Naive thymus-derived CD4-positive, alpha-beta T cell (primary cell): Measurements from ENCODE around the gene CAMK2D. TPM values are rescaled to one million over a fixed set of nuclear protein-coding genes. Genes with fewer than 3 reads are reported as not detected.

Source experiments
- ATAC-seq: fragments of 150-1000 bp; cut with Tn5 transposase; 2 replicates; pipeline ENCODE4 v1.10.0; 2021; ENCODE audit warnings: mild to moderate bottlenecking, moderate library complexity
- CTCF ChIA-PET: fragments of 350-600 bp; sonication (Branson Sonifier 250); formaldehyde crosslinking; loops from one replicate; lab custom pipeline; 2021; ENCODE audit warnings: antibody characterized with exemption; lab: Charles Lee
- POLR2A ChIA-PET: fragments of 350-600 bp; sonication (Branson Sonifier 250); formaldehyde crosslinking; loops from one replicate; lab custom pipeline; 2021; ENCODE audit warnings: antibody characterized with exemption, inconsistent platforms; lab: Charles Lee
- DNase-seq, 9 donors: peaks; one replicate each; pipeline versions ENCODE4 v3.0.0 to v3.0.0-alpha.2; 2020 to 2022; ENCODE audit warnings: mixed read lengths in 1 of 9
- H3K27ac ChIP-seq: one replicate; pipeline ENCODE4 v1.7.0; 2013; ENCODE audit warnings: mild to moderate bottlenecking, low read depth, low read length, moderate library complexity
- H3K27me3 ChIP-seq, 2 donors: one replicate each; pipeline ENCODE4 v1.7.0; 2013; ENCODE audit warnings: low read length in 2 of 2, mild to moderate bottlenecking in 2 of 2, moderate library complexity in 2 of 2; ENCODE audit not compliant: control insufficient read depth in 2 of 2, insufficient read depth in 2 of 2
- H3K36me3 ChIP-seq, 3 experiments: 1 replicate in 2 of 3; 2 replicates in 1 of 3; pipeline ENCODE4 v1.7.0; 2013; ENCODE audit warnings: low read length in 3 of 3, mild to moderate bottlenecking in 3 of 3, moderate library complexity in 1 of 3; ENCODE audit not compliant: insufficient read depth in 3 of 3, control insufficient read depth in 2 of 3
- H3K4me1 ChIP-seq, 2 donors: one replicate each; pipeline ENCODE4 v1.7.0; 2013; ENCODE audit warnings: low read length in 2 of 2, mild to moderate bottlenecking in 2 of 2, moderate library complexity in 1 of 2; ENCODE audit not compliant: control insufficient read depth in 2 of 2, insufficient read depth in 2 of 2
- H3K4me3 ChIP-seq: 2 replicates; pipeline ENCODE4 v1.7.0; 2013; ENCODE audit warnings: mild to moderate bottlenecking, low read length
- H3K9me3 ChIP-seq, 3 experiments: 1 replicate in 2 of 3; 2 replicates in 1 of 3; pipeline ENCODE4 v1.7.0; 2013; ENCODE audit warnings: low read length in 3 of 3; ENCODE audit not compliant: control insufficient read depth in 2 of 3
- H3K27ac Mint-ChIP-seq, 9 donors: one replicate each; pipeline ENCODE4 v1.8.0; 2020 to 2022; ENCODE audit warnings: mixed read lengths in 9 of 9, mild to moderate bottlenecking in 8 of 9, moderate library complexity in 5 of 9, inconsistent platforms in 2 of 9
- H3K27me3 Mint-ChIP-seq, 5 donors: one replicate each; pipeline ENCODE4 v1.8.0; 2021 to 2022; ENCODE audit warnings: mixed read lengths in 5 of 5, mild to moderate bottlenecking in 1 of 5
- H3K36me3 Mint-ChIP-seq, 5 donors: one replicate each; pipeline ENCODE4 v1.8.0; 2020 to 2022; ENCODE audit warnings: mixed read lengths in 5 of 5, mild to moderate bottlenecking in 3 of 5, inconsistent platforms in 1 of 5
- H3K4me1 Mint-ChIP-seq, 7 donors: one replicate each; pipeline ENCODE4 v1.8.0; 2020 to 2022; ENCODE audit warnings: mixed read lengths in 7 of 7, mild to moderate bottlenecking in 3 of 7, inconsistent platforms in 1 of 7
- H3K4me3 Mint-ChIP-seq, 10 donors: one replicate each; pipeline ENCODE4 v1.8.0; 2020 to 2022; ENCODE audit warnings: mild to moderate bottlenecking in 10 of 10, mixed read lengths in 10 of 10, moderate library complexity in 6 of 10, inconsistent platforms in 2 of 10
- H3K9me3 Mint-ChIP-seq, 11 donors: one replicate each; pipeline ENCODE4 v1.8.0; 2020 to 2022; ENCODE audit warnings: mixed read lengths in 11 of 11, mild to moderate bottlenecking in 4 of 11, inconsistent platforms in 1 of 11, moderate library complexity in 1 of 11
- intact Hi-C, 2 donors: fragments of 100-400 bp; cut with micrococcal nuclease; formaldehyde crosslinking; loops; one replicate each; pipeline ENCODE4 v1.15.1; 2023
- polyA plus RNA-seq, 2 donors: library from polyadenylated mRNA; unstranded; fragments of 300-500 nt; fragmentation: Illumina TruSeq; gene quantifications; one replicate each; pipeline ENCODE4 v1.2.3, GENCODE V29; 2021
- total RNA-seq, 6 experiments: library from RNA in 5 of 6; stranded (reverse) in 5 of 6; gene quantifications; 1 replicate in 5 of 6; 2 replicates in 1 of 6; pipeline ENCODE4 v1.2.3 and lab custom pipeline; 2021 to 2026

CAMK2D gene
- total and polyA plus RNA-seq, 7 experiments from 2014 or later: 13.5 to 41.2 (median 36.1) TPM

DNA sequence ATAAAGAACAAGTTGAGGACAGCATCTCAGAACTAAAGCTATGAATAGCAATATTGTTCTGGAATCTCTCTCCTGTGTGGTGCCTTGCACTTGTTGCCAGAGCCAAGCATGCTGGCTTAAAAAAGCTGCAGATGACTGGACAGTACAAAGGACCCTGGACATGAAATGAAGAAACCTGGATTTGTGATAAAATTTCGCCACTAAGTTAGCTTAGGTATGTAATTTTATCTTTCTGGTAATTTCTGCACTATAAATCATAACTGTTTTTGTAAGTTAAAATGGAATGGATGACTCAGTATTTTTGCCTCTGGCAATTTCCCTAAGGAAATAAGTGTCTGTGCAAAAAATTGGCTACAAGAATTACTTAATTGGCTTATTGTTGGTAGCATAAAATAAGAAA is 317.2 kb downstream of the CAMK2D start:
- Mint-ChIP-seq H3K27ac (no peak overlapping the region), H3K4me1 (peaks cover 0 to 6% (median 4%) of the 10 kb centered on the region in 7 donors), H3K27me3 (peaks cover 0 to 7% (median 0%) of the 10 kb centered on the region in 5 donors), H3K4me3 (no peak overlapping the region), H3K9me3 (peaks cover 0 to 5% (median 0%) of the 10 kb centered on the region in 11 donors), H3K36me3 (peaks cover 0 to 4% (median 0%) of the 10 kb centered on the region in 5 donors)
- H3K27me3 ChIP-seq: no peaks in the 10 kb centered on the region
- intact Hi-C loops: no loop called here
- H3K36me3 ChIP-seq: no peaks in the 10 kb centered on the region
- DNase-seq (no peak), ATAC-seq (no peak)
- H3K9me3 ChIP-seq: peaks cover 0 to 5% (median 0%) of the 10 kb centered on the region in 3 experiments
- CTCF ChIA-PET: no interaction called here
- H3K4me3 ChIP-seq: no peak overlapping the region
- H3K27ac ChIP-seq: no peak overlapping the region
- POLR2A ChIA-PET: no interaction called here
- no peaks in the 10 kb centered on the region for H3K4me1 ChIP-seq

DNA sequence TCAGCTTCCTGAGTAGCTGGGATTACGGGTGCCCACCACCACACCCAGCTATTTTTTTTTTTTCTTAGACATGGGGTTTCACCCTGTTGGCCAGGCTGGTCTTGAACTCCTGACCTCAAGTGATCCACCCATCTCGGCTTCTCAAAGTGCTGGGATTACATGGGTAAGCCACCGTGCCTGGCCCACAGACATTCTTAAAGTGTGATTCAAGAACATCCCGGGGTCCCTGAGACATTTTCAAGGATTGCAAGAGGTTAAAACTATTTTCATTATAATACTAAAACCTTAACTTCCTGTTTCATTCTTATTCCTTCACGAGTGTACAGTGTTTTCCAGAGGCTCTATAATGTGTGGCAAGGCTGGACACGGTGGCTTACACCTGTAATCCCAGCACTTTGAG is 318.7 kb downstream of the CAMK2D start:
- ChIA-PET POLR2A (interaction anchor here (0.5 kb wide), 1 partner anchor 33 kb away, joined by 3 read pairs; no protein-coding TSS in a partner anchor), CTCF (no interaction called here)
- H3K27ac ChIP-seq: no peak overlapping the region
- Mint-ChIP-seq H3K36me3 (peaks cover 0 to 4% (median 0%) of the 10 kb centered on the region in 5 donors), H3K27ac (no peak overlapping the region), H3K9me3 (peaks cover 0 to 5% (median 0%) of the 10 kb centered on the region in 11 donors), H3K4me1 (peaks cover 0 to 6% (median 4%) of the 10 kb centered on the region in 7 donors), H3K27me3 (peaks cover 0 to 7% (median 0%) of the 10 kb centered on the region in 5 donors), H3K4me3 (no peak overlapping the region)
- H3K4me1 ChIP-seq: no peaks in the 10 kb centered on the region
- ATAC-seq (no peak), DNase-seq (no peak)
- no peak overlapping the region for H3K4me3 ChIP-seq
- peaks cover 0 to 5% (median 0%) of the 10 kb centered on the region in 3 experiments for H3K9me3 ChIP-seq
- H3K27me3 ChIP-seq: no peaks in the 10 kb centered on the region
- intact Hi-C loops: no loop called here
- no peaks in the 10 kb centered on the region for H3K36me3 ChIP-seq

DNA sequence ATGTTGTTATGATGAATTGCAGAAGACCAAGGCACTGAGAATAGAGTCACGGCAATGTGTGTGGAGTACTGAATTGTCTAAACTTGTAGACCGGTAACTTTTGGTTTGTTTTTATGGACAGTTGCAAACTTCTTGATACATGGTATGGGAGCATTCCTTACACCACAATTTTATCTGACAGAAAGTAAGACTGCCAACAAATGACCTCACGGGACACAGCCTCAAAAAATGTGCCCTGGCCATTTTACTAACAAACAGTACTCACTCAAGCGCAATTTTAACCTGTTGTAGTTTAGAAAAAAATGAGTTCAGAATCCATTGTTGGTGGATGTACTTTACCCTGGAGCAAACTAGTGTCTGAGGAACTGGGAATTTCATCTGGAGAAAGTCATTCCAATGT is 321.2 kb downstream of the CAMK2D start:
- Histone ChIP-seq H3K9me3 (no peaks in the 10 kb centered on the region), H3K27ac (no peak overlapping the region), H3K27me3 (no peaks in the 10 kb centered on the region), H3K4me1 (no peaks in the 10 kb centered on the region), H3K36me3 (no peaks in the 10 kb centered on the region), H3K4me3 (no peak overlapping the region)
- Mint-ChIP-seq H3K36me3 (peaks cover 0 to 5% (median 0%) of the 10 kb centered on the region in 5 donors), H3K9me3 (peaks cover 0 to 4% (median 0%) of the 10 kb centered on the region in 11 donors), H3K27me3 (peaks cover 0 to 7% (median 0%) of the 10 kb centered on the region in 5 donors), H3K27ac (no peak overlapping the region), H3K4me1 (peaks cover 5 to 20% (median 12%) of the 10 kb centered on the region in 7 donors), H3K4me3 (no peak overlapping the region)
- intact Hi-C loops: no loop called here
- DNase-seq: no peak
- POLR2A ChIA-PET: no interaction called here
- ATAC-seq: no peak
- CTCF ChIA-PET: no interaction called here

- Mint-ChIP-seq H3K4me1 (peaks cover 0 to 14% (median 12%) of the 10 kb centered on the region in 7 donors), H3K4me3 (no peak overlapping the region), H3K36me3 (peaks cover 0 to 5% (median 0%) of the 10 kb centered on the region in 5 donors), H3K27me3 (peaks cover 0 to 7% (median 0%) of the 10 kb centered on the region in 5 donors), H3K9me3 (peaks cover 0 to 4% (median 0%) of the 10 kb centered on the region in 11 donors), H3K27ac (no peak overlapping the region)
- no peaks in the 10 kb centered on the region for H3K4me1 ChIP-seq
- no peaks in the 10 kb centered on the region for H3K36me3 ChIP-seq
- intact Hi-C loops: no loop called here
- POLR2A ChIA-PET: no interaction called here
- H3K27me3 ChIP-seq: no peaks in the 10 kb centered on the region
- ATAC-seq: no peak
- DNase-seq: no peak
- H3K27ac ChIP-seq: no peak overlapping the region
- no peaks in the 10 kb centered on the region for H3K9me3 ChIP-seq
- CTCF ChIA-PET: no interaction called here
- H3K4me3 ChIP-seq: no peak overlapping the region
Observed at GRCh38 chr4:113438596-113438995, 322.9 kb downstream of the CAMK2D start.

DNA sequence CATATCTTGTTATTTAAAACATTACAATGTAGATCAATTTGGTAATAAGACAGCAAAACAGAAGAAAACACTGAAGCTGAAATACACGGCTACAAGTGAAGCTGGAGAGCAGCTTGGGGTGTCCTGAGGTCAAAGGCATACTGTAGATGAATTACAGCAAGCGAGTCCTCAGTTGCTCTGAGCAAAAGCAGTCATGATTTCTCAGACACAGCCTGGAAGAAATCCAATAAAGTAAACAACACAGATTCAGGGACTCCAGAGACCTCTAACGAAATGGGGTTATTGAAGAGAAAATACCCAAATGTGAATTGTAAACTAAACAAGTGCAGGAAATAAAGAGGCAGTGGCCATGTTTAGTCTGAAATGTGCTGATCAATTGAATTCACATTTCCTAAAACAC is 324.4 kb downstream of the CAMK2D start:
- Histone ChIP-seq H3K9me3 (no peaks in the 10 kb centered on the region), H3K27ac (no peak overlapping the region), H3K36me3 (no peaks in the 10 kb centered on the region), H3K4me3 (no peak overlapping the region), H3K4me1 (no peaks in the 10 kb centered on the region), H3K27me3 (no peaks in the 10 kb centered on the region)
- peaks cover 0 to 5% (median 0%) of the 10 kb centered on the region in 5 donors for H3K36me3 Mint-ChIP-seq
- peaks cover 0 to 6% (median 6%) of the 10 kb centered on the region in 5 donors for H3K27me3 Mint-ChIP-seq
- ChIA-PET POLR2A (no interaction called here), CTCF (no interaction called here)
- H3K9me3 Mint-ChIP-seq: peaks cover 0 to 7% (median 0%) of the 10 kb centered on the region in 11 donors
- ATAC-seq (no peak), DNase-seq (no peak)
- intact Hi-C loops: no loop called here
- H3K27ac Mint-ChIP-seq: no peak overlapping the region
- H3K4me3 Mint-ChIP-seq: no peak overlapping the region
- peaks cover 0 to 14% (median 12%) of the 10 kb centered on the region in 7 donors for H3K4me1 Mint-ChIP-seq

DNA sequence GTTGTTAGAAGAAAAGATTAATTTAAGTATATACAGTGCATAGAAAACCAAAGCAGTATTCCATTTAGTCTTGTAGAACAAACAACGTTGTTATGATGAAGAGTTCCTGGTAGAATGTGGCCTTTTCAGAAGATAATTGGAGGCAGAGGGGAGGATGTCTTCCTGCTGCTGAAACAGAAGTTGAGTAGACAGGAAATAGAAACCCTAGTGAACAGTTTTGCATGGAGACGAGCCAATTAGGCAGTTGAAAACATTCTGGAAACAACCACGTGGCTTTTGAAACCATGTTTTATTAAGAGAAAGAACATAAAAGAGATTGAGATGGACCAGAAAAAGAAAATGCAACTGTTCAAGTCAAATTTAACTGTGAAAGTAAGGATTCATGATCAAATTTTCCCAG is 325.2 kb downstream of the CAMK2D start:
- Mint-ChIP-seq H3K36me3 (peaks cover 0 to 5% (median 0%) of the 10 kb centered on the region in 5 donors), H3K9me3 (peaks cover 0 to 7% (median 0%) of the 10 kb centered on the region in 11 donors), H3K4me3 (no peak overlapping the region), H3K27me3 (peaks cover 0 to 14% (median 6%) of the 10 kb centered on the region in 5 donors), H3K4me1 (peaks cover 0 to 14% (median 12%) of the 10 kb centered on the region in 7 donors), H3K27ac (peak overlapping the region in 1 of 9 donors; percentile 65)
- CTCF ChIA-PET: no interaction called here
- no peak overlapping the region for H3K4me3 ChIP-seq
- no peak overlapping the region for H3K27ac ChIP-seq
- POLR2A ChIA-PET: no interaction called here
- H3K9me3 ChIP-seq: no peaks in the 10 kb centered on the region
- H3K27me3 ChIP-seq: no peaks in the 10 kb centered on the region
- intact Hi-C loops: no loop called here
- ATAC-seq (no peak), DNase-seq (no peak)
- no peaks in the 10 kb centered on the region for H3K36me3 ChIP-seq
- no peaks in the 10 kb centered on the region for H3K4me1 ChIP-seq

DNA sequence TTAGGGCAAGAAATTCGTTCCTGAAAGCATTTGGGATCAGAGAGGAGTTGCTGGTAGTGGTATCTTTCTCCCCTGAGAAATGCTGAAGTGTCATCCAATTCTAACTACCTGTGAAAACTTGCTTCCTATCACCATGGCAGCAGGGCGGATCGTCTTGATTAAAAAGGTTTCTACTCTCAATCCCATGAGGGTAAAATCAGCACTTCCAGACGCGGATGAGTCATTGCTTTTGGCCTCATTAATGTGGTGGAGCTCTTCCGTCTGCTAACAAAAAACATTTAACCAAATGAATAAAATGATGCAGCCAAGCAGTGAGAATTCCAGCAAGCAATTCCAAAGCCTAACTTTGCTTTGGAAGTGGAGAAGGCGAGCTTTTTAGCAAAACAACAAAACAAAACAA is 325.6 kb downstream of the CAMK2D start:
- no peaks in the 10 kb centered on the region for H3K27me3 ChIP-seq
- H3K9me3 Mint-ChIP-seq: peaks cover 0 to 7% (median 0%) of the 10 kb centered on the region in 11 donors
- H3K36me3 Mint-ChIP-seq: peaks cover 0 to 5% (median 0%) of the 10 kb centered on the region in 5 donors
- ChIA-PET CTCF (no interaction called here), POLR2A (no interaction called here)
- H3K27me3 Mint-ChIP-seq: peaks cover 0 to 14% (median 7%) of the 10 kb centered on the region in 5 donors
- no peaks in the 10 kb centered on the region for H3K9me3 ChIP-seq
- DNase-seq (no peak), ATAC-seq (no peak)
- H3K27ac ChIP-seq: no peak overlapping the region
- intact Hi-C loops: no loop called here
- H3K4me3 Mint-ChIP-seq: no peak overlapping the region
- no peaks in the 10 kb centered on the region for H3K4me1 ChIP-seq
- H3K4me3 ChIP-seq: no peak overlapping the region
- H3K27ac Mint-ChIP-seq: no peak overlapping the region
- no peaks in the 10 kb centered on the region for H3K36me3 ChIP-seq
- H3K4me1 Mint-ChIP-seq: peaks cover 0 to 14% (median 12%) of the 10 kb centered on the region in 7 donors
